Bronchial epithelial cell (primary cell): Measurements from ENCODE around the gene DEFB127. TPM values are rescaled to one million over a fixed set of nuclear protein-coding genes. Genes with fewer than 3 reads are reported as not detected.

Experiments
- DNase-seq: peaks from one replicate; pipeline ENCODE4 v3.0.0-alpha.2; 2010; ENCODE audit warnings: low read depth
- FAIRE-seq: peaks from 2 replicates; lab custom pipeline; 2011; peaks lifted over from hg19 to GRCh38; lab: Jason Lieb, UNC
- H3K27me3 ChIP-seq: 2 replicates; pipeline ENCODE4 v1.5.1; 2011; ENCODE audit warnings: low read length; ENCODE audit not compliant: control insufficient read depth, insufficient read depth
- H3K36me3 ChIP-seq: 2 replicates; pipeline ENCODE4 v1.5.1; 2011; ENCODE audit warnings: low read length; ENCODE audit not compliant: control insufficient read depth, insufficient read depth
- H3K4me3 ChIP-seq: 2 replicates; pipeline ENCODE4 v1.5.1; 2011; ENCODE audit warnings: mild to moderate bottlenecking, low read depth, low read length, control low read depth
- total RNA-seq: library from RNA; depleted of rRNA; stranded (reverse); fragments of >200 nt; gene quantifications from 2 replicates; pipeline ENCODE4 v1.2.1, GENCODE V29; 2014
- TF ChIP-seq, protein P1 (sequence below): IDR thresholded peaks from 2 replicates; pipeline ENCODE4 v1.5.1; 2011; ENCODE audit warnings: mild to moderate bottlenecking, moderate library complexity, low read length, control low read depth, inconsistent platforms; ENCODE audit not compliant: insufficient read depth, severe bottlenecking

DEFB127 gene
- total RNA-seq, 1 donor from 2014 or later: not detected

GRCh38 chr20:145877-146276 is 11.4 kb upstream of the DEFB127 start:
- DNase-seq (no peak), FAIRE-seq (no peak)
- TF ChIP-seq, protein P1, sequence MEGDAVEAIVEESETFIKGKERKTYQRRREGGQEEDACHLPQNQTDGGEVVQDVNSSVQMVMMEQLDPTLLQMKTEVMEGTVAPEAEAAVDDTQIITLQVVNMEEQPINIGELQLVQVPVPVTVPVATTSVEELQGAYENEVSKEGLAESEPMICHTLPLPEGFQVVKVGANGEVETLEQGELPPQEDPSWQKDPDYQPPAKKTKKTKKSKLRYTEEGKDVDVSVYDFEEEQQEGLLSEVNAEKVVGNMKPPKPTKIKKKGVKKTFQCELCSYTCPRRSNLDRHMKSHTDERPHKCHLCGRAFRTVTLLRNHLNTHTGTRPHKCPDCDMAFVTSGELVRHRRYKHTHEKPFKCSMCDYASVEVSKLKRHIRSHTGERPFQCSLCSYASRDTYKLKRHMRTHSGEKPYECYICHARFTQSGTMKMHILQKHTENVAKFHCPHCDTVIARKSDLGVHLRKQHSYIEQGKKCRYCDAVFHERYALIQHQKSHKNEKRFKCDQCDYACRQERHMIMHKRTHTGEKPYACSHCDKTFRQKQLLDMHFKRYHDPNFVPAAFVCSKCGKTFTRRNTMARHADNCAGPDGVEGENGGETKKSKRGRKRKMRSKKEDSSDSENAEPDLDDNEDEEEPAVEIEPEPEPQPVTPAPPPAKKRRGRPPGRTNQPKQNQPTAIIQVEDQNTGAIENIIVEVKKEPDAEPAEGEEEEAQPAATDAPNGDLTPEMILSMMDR: no peak
- Histone ChIP-seq H3K36me3 (no peaks in the 10 kb centered on the region), H3K27me3 (peaks cover 8% of the 10 kb centered on the region), H3K4me3 (no peak overlapping the region)

DNA sequence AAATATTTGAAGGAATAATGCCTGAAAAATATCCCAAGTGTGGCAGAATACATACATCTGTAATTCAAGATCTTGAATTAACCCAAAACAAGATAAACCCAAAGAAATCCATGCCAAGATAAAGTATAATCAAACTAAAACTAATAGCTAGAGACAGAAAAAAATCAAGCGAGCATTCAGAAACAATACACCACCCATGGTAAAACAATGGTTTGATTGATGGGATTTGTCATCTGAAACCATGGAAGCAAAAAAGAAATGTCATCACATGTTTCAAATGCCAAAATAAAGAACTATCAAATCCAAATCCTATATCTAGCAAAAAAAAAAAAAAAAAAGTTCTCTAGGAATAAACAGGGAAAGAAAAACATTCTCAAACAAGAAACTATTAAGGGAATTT is 5.1 kb upstream of the DEFB127 start:
- H3K36me3 ChIP-seq: no peaks in the 10 kb centered on the region
- DNase-seq (no peak), FAIRE-seq (no peak)
- no peak overlapping the region for H3K4me3 ChIP-seq
- no peaks in the 10 kb centered on the region for H3K27me3 ChIP-seq
- TF ChIP-seq, protein P1: no peak

- no peak overlapping the region for H3K4me3 ChIP-seq
- H3K27me3 ChIP-seq: no peaks in the 10 kb centered on the region
- TF ChIP-seq, protein P1: no peak
- FAIRE-seq: no peak
- H3K36me3 ChIP-seq: no peaks in the 10 kb centered on the region
- no peak for DNase-seq
Measured at GRCh38 chr20:164618-165017, 7.4 kb downstream of the DEFB127 start.

- H3K36me3 ChIP-seq: no peaks in the 10 kb centered on the region
- DNase-seq (no peak), FAIRE-seq (peak; percentile 13)
- no peak overlapping the region for H3K4me3 ChIP-seq
- TF ChIP-seq, protein P1: no peak
- no peaks in the 10 kb centered on the region for H3K27me3 ChIP-seq
Measured at GRCh38 chr20:168876-169275, 11.6 kb downstream of the DEFB127 start.

- TF ChIP-seq, protein P1: no peak
- H3K27me3 ChIP-seq: no peaks in the 10 kb centered on the region
- no peak for FAIRE-seq
- no peak overlapping the region for H3K4me3 ChIP-seq
- no peak for DNase-seq
- no peaks in the 10 kb centered on the region for H3K36me3 ChIP-seq
Measured at GRCh38 chr20:184288-184687, 27.0 kb downstream of the DEFB127 start.

GRCh38 chr20:187733-188132 is 30.5 kb downstream of the DEFB127 start:
- Histone ChIP-seq H3K36me3 (no peaks in the 10 kb centered on the region), H3K4me3 (no peak overlapping the region), H3K27me3 (no peaks in the 10 kb centered on the region)
- no peak for FAIRE-seq
- DNase-seq: no peak
- TF ChIP-seq, protein P1: no peak
